Measurements from ENCODE around the gene SLC17A6.

SLC17A6 gene

GRCh38 chr11:22389526-22390282 lies 51.5 kb downstream of the SLC17A6 start:
- no peak for DNase-seq (ENCODE audit: low read depth)

DNA sequence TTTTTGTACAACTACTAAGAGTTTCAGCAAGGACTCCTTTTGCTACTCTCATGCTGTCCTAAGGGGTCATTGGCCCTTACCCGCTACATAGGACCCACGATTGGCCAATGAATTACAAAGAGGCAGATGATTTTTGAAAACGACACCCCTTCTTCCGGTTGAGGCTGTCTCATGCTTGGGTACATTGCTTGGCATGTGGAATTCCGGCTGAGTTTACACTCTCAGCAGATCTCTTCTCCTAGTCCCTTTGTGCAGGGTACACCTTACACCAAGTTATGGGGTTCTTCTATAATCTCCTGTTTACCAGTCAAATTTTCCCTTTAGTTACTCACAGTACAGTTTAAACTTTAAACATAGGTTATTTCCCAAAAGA lies 52.1 kb downstream of the SLC17A6 start:
- DNase-seq (ENCODE audit: low read depth) = no peak

- DNase-seq (ENCODE audit: low read depth) = no peak
Observed at GRCh38 chr11:22392561-22392960, 54.4 kb downstream of the SLC17A6 start.

GRCh38 chr11:22405377-22405776 lies 67.2 kb downstream of the SLC17A6 start:
- no peak for DNase-seq (ENCODE audit: low read depth)

- DNase-seq (ENCODE audit: low read depth) = no peak
Observed at GRCh38 chr11:22407267-22407666, 69.1 kb downstream of the SLC17A6 start.

DNA sequence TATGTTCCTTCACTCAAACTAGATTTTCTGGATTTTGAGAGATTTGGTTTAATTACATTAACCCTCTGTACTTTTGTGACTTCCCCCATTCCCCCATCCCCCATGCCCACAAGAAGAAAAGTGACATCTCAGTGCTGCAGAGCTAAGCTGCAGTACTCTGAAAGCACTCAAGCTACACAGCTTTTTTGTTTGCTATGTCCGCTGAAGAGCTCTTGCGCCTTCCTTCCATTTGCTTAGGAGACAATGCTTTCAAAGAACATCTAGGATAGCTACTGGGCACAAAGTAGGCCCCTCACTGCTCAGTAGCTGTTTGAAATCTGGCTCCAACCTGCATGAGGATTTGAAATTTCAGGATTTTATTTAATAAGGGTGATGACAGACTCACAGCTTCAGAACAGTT lies 69.7 kb downstream of the SLC17A6 start:
- no peak for DNase-seq (ENCODE audit: low read depth)

DNA sequence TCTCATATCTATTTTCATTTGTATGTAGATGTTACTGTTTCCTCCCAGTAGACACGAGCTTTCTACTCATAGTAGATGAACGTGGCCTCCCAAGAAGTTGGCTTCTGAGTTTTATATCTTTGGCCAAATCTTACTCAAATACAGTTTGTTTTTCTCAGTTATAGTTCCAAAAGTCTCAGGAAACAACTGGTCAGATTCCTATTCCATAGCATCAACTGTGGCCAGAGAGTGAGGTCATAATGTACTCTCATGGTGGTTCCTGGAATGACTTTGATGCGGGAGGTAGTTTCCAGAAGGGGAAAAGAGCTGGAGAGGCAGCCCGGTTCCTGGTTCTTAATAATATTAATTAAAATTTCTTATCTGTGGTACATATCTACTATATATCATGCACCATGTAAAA lies 77.3 kb downstream of the SLC17A6 start:
- no peak for DNase-seq (ENCODE audit: low read depth)

GRCh38 chr11:22416462-22416861 lies 78.3 kb downstream of the SLC17A6 start:
- no peak for DNase-seq (ENCODE audit: low read depth)

DNA sequence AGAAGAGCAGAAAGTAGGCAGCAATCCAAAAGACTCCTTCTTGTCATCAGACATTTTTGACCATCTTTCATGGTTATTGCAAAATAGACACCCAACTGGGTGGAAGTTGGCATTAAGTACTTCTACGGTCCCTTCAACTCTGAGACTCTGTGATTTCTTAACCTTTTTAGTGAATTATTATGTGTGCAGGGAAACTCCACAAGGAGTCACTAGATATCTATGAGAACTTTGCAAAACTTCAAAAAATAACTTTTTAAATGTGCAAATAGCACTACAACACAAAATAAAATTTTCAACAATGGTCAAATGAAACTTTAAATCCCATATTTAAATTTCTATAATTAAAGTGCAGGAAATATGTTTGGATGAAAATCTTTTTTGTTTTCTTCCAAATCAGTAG lies 88.7 kb downstream of the SLC17A6 start:
- DNase-seq (ENCODE audit: low read depth) = no peak

Measured in amniotic epithelial cell (primary cell).